HEK293 (cell line): ENCODE measurements around the gene NEGR1.

Experiments
- CTCF ChIP-seq: fragments of 450-650 bp; formaldehyde crosslinking; IDR thresholded peaks from 2 replicates; pipeline ENCODE4 v1.5.1; 2016; ENCODE audit warnings: missing biosample characterization, missing genetic modification characterization
- INSM2 ChIP-seq: fragments of 450-650 bp; formaldehyde crosslinking; IDR thresholded peaks from 2 replicates; pipeline ENCODE4 v1.5.1; 2016; ENCODE audit warnings: missing biosample characterization, missing genetic modification characterization
- KLF9 ChIP-seq: fragments of 450-650 bp; formaldehyde crosslinking; IDR thresholded peaks from 2 replicates; pipeline ENCODE4 v1.5.1; 2016; ENCODE audit warnings: missing biosample characterization, missing genetic modification characterization, low read depth
- TRIM28 ChIP-seq: IDR thresholded peaks from 2 replicates; pipeline ENCODE4 v1.6.1; 2011; ENCODE audit warnings: low read length, control low read depth, borderline replicate concordance
- ZFP41 ChIP-seq: fragments of 450-650 bp; formaldehyde crosslinking; IDR thresholded peaks from 2 replicates; pipeline ENCODE4 v1.5.1; 2016; ENCODE audit warnings: missing biosample characterization, missing genetic modification characterization, borderline replicate concordance
- ZNF449 ChIP-seq: fragments of 450-650 bp; formaldehyde crosslinking; IDR thresholded peaks from 2 replicates; pipeline ENCODE4 v1.5.1; 2017; ENCODE audit warnings: missing biosample characterization, mild to moderate bottlenecking, missing genetic modification characterization, moderate library complexity
- TF ChIP-seq, protein P1 (sequence below): fragments of 450-650 bp; formaldehyde crosslinking; IDR thresholded peaks from 2 replicates; pipeline ENCODE4 v1.5.1; 2016; ENCODE audit warnings: missing biosample characterization, missing genetic modification characterization, low read depth
- TF ChIP-seq, protein P2 (sequence below): fragments of 450-650 bp; formaldehyde crosslinking; IDR thresholded peaks from 2 replicates; pipeline ENCODE4 v1.5.1; 2016; ENCODE audit warnings: missing biosample characterization, missing genetic modification characterization
- TF ChIP-seq, protein P3 (sequence below): fragments of 450-650 bp; formaldehyde crosslinking; IDR thresholded peaks from 2 replicates; pipeline ENCODE4 v1.5.1; 2016; ENCODE audit warnings: missing biosample characterization, missing genetic modification characterization

DNA sequence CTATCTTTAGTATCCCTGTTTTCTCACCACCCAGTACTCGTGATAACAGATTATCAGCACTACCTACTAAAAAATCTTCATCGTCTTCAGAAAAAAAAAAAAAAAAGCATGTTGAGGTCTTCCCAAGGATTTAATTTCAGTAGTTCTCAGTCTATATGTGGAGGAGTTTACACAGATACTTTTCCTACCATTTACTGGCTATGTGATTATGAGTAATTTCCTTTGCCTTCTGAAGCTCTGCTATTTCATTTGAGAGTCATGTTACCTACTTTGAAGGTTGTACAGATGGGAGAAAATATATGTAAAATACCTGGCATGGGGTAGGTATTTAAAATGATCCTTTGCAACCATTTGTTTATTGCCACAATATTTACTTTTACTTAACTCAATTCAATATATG lies 399.7 kb downstream of the NEGR1 start:
- no peak for TF ChIP-seq INSM2
- TF ChIP-seq TRIM28: no peak
- TF ChIP-seq ZFP41 (tag by site-specific recombination): no peak
- TF ChIP-seq CTCF (tag by site-specific recombination): no peak
- TF ChIP-seq, protein P1, sequence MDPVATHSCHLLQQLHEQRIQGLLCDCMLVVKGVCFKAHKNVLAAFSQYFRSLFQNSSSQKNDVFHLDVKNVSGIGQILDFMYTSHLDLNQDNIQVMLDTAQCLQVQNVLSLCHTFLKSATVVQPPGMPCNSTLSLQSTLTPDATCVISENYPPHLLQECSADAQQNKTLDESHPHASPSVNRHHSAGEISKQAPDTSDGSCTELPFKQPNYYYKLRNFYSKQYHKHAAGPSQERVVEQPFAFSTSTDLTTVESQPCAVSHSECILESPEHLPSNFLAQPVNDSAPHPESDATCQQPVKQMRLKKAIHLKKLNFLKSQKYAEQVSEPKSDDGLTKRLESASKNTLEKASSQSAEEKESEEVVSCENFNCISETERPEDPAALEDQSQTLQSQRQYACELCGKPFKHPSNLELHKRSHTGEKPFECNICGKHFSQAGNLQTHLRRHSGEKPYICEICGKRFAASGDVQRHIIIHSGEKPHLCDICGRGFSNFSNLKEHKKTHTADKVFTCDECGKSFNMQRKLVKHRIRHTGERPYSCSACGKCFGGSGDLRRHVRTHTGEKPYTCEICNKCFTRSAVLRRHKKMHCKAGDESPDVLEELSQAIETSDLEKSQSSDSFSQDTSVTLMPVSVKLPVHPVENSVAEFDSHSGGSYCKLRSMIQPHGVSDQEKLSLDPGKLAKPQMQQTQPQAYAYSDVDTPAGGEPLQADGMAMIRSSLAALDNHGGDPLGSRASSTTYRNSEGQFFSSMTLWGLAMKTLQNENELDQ (tag by site-specific recombination): no peak
- TF ChIP-seq KLF9 (tag by site-specific recombination): no peak
- TF ChIP-seq, protein P2, sequence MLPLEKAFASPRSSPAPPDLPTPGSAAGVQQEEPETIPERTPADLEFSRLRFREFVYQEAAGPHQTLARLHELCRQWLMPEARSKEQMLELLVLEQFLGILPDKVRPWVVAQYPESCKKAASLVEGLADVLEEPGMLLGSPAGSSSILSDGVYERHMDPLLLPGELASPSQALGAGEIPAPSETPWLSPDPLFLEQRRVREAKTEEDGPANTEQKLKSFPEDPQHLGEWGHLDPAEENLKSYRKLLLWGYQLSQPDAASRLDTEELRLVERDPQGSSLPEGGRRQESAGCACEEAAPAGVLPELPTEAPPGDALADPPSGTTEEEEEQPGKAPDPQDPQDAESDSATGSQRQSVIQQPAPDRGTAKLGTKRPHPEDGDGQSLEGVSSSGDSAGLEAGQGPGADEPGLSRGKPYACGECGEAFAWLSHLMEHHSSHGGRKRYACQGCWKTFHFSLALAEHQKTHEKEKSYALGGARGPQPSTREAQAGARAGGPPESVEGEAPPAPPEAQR: no peak
- TF ChIP-seq, protein P3, sequence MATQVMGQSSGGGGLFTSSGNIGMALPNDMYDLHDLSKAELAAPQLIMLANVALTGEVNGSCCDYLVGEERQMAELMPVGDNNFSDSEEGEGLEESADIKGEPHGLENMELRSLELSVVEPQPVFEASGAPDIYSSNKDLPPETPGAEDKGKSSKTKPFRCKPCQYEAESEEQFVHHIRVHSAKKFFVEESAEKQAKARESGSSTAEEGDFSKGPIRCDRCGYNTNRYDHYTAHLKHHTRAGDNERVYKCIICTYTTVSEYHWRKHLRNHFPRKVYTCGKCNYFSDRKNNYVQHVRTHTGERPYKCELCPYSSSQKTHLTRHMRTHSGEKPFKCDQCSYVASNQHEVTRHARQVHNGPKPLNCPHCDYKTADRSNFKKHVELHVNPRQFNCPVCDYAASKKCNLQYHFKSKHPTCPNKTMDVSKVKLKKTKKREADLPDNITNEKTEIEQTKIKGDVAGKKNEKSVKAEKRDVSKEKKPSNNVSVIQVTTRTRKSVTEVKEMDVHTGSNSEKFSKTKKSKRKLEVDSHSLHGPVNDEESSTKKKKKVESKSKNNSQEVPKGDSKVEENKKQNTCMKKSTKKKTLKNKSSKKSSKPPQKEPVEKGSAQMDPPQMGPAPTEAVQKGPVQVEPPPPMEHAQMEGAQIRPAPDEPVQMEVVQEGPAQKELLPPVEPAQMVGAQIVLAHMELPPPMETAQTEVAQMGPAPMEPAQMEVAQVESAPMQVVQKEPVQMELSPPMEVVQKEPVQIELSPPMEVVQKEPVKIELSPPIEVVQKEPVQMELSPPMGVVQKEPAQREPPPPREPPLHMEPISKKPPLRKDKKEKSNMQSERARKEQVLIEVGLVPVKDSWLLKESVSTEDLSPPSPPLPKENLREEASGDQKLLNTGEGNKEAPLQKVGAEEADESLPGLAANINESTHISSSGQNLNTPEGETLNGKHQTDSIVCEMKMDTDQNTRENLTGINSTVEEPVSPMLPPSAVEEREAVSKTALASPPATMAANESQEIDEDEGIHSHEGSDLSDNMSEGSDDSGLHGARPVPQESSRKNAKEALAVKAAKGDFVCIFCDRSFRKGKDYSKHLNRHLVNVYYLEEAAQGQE (tag by site-specific recombination): no peak
- no peak for TF ChIP-seq ZNF449 (tag by site-specific recombination)
